Ascending aorta (tissue), 2 donors: ENCODE measurements around the gene HECW1. TPM values are rescaled to one million over a fixed set of nuclear protein-coding genes. Genes with fewer than 3 reads are reported as not detected.

ENCODE experiments used
- DNase-seq, 2 donors: peaks; one replicate each; pipeline ENCODE4 v3.0.0-alpha.2; 2019; ENCODE audit warnings: low spot score in 2 of 2
- H3K27ac ChIP-seq, 2 donors: fragments of 200-600 bp; sonication (generic); one replicate each; pipeline ENCODE4 v1.5.1; 2016 to 2017; ENCODE audit warnings: mild to moderate bottlenecking in 1 of 2
- H3K27me3 ChIP-seq: fragments of 200-600 bp; sonication (generic); one replicate; pipeline ENCODE4 v1.5.1; 2017
- H3K36me3 ChIP-seq, 2 donors: fragments of 200-600 bp; sonication (generic); one replicate each; pipeline ENCODE4 v1.5.1; 2016
- H3K4me1 ChIP-seq, 2 donors: fragments of 200-600 bp; sonication (generic); one replicate each; pipeline ENCODE4 v1.5.1; 2016 to 2017; ENCODE audit warnings: mild to moderate bottlenecking in 1 of 2
- H3K4me3 ChIP-seq, 2 donors: fragments of 200-600 bp; sonication (generic); one replicate each; pipeline ENCODE4 v1.5.1; 2016 to 2017; ENCODE audit warnings: mild to moderate bottlenecking in 1 of 2
- H3K9me3 ChIP-seq, 2 donors: fragments of 200-600 bp; sonication (generic); one replicate each; pipeline ENCODE4 v1.5.1; 2016
- intact Hi-C: fragments of 100-400 bp; cut with DNase I; formaldehyde crosslinking; loops from one replicate; pipeline ENCODE4 v1.15.1; 2023
- total RNA-seq: library from RNA; depleted of rRNA; stranded (reverse); fragments of >200 nt; gene quantifications from one replicate; pipeline ENCODE4 v1.1.0, GENCODE V29; 2016
- TF ChIP-seq, protein P1 (sequence below), 3 experiments: fragments of 200-600 bp in 2 of 3; fragments of 450-650 bp in 1 of 3; sonication (generic) in 2 of 3; IDR thresholded peaks; one replicate each; pipeline ENCODE4 v1.5.1; 2016 to 2019; ENCODE audit warnings: antibody characterized with exemption in 3 of 3, mild to moderate bottlenecking in 1 of 3, moderate library complexity in 1 of 3

The HECW1 gene
- total RNA-seq, 1 donor from 2014 or later: not detected

DNA sequence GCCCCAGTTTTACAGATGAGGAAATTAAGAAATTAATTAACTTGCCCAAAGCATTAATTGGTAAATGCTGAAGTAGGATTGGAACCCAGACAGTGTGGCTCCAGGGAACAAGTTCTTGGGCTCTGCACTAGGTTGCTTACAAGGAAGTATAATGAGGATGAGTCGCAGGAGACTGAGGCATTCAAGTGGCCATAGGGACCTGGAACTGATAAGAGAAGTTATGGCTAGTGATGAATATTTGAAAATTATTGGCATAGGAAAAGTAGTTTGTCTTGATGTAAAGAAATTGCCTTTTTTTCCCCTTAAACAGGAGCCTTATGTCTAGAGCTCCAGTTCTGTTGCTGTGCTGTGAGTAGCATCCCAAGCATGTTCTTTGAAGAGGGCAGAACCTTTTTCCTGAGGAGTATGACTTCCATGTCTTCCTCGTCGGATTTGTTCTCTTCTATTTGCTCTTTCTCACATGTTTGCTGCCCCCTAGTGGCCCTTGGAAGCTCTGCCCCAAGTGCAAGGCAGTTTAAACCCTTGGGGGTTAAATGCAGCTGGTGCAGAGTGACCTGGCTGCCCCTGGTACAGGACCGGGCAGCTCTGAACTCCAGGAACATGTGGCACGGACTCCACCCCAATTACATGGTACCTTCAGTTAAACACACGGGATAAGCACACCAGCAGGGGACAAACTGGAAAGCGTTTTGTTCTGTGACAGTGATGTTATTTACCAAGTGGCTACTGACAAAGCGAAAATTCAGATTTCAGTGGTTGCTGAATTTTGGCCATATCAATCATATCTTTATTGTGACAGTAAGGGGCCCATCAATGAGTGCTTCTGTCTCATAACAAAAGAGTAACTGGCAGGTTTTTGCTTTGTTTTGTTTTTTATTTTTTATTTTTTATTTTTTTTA, 148.8 kb downstream of the HECW1 start:
- H3K27me3 ChIP-seq: no peaks in the 10 kb centered on the region
- intact Hi-C loops: loop anchor here (1.0 kb wide), 1 partner anchor 320 kb away; no protein-coding TSS in a partner anchor
- TF ChIP-seq, protein P1, sequence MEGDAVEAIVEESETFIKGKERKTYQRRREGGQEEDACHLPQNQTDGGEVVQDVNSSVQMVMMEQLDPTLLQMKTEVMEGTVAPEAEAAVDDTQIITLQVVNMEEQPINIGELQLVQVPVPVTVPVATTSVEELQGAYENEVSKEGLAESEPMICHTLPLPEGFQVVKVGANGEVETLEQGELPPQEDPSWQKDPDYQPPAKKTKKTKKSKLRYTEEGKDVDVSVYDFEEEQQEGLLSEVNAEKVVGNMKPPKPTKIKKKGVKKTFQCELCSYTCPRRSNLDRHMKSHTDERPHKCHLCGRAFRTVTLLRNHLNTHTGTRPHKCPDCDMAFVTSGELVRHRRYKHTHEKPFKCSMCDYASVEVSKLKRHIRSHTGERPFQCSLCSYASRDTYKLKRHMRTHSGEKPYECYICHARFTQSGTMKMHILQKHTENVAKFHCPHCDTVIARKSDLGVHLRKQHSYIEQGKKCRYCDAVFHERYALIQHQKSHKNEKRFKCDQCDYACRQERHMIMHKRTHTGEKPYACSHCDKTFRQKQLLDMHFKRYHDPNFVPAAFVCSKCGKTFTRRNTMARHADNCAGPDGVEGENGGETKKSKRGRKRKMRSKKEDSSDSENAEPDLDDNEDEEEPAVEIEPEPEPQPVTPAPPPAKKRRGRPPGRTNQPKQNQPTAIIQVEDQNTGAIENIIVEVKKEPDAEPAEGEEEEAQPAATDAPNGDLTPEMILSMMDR (IDR thresholded peaks at IDR 0.05): peak; percentile 54 to 84 (median 79)
- no peak overlapping the region for H3K4me3 ChIP-seq
- H3K27ac ChIP-seq: no peak overlapping the region
- H3K9me3 ChIP-seq: no peaks in the 10 kb centered on the region
- DNase-seq: peak in 1 of 2 donors; percentile 74
- no peaks in the 10 kb centered on the region for H3K36me3 ChIP-seq
- no peaks in the 10 kb centered on the region for H3K4me1 ChIP-seq

DNA sequence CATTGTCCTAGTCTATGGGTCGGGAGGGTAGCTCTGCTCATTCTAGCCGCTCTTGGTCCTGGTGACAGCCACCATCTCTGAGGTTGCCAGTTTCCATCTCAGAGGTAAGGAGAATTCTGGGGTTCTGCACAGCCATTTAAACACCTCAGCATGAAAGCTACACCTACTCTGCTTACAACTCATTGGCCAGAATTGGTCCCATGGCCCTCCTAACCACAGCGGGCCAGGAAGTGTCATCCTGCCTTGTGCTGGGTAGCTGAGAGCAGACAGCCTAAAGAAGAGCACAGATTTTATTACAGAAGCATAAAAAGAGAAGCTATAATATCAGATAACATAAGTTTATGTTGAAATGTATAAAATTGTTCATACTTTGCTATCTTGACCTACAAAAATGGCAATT, 152.7 kb downstream of the HECW1 start:
- TF ChIP-seq, protein P1 (IDR thresholded peaks at IDR 0.05): no peak
- no peaks in the 10 kb centered on the region for H3K9me3 ChIP-seq
- H3K36me3 ChIP-seq: no peaks in the 10 kb centered on the region
- H3K4me3 ChIP-seq: no peak overlapping the region
- no peak for DNase-seq
- no peaks in the 10 kb centered on the region for H3K27me3 ChIP-seq
- no peak overlapping the region for H3K27ac ChIP-seq
- intact Hi-C loops: no loop called here
- H3K4me1 ChIP-seq: no peaks in the 10 kb centered on the region

DNA sequence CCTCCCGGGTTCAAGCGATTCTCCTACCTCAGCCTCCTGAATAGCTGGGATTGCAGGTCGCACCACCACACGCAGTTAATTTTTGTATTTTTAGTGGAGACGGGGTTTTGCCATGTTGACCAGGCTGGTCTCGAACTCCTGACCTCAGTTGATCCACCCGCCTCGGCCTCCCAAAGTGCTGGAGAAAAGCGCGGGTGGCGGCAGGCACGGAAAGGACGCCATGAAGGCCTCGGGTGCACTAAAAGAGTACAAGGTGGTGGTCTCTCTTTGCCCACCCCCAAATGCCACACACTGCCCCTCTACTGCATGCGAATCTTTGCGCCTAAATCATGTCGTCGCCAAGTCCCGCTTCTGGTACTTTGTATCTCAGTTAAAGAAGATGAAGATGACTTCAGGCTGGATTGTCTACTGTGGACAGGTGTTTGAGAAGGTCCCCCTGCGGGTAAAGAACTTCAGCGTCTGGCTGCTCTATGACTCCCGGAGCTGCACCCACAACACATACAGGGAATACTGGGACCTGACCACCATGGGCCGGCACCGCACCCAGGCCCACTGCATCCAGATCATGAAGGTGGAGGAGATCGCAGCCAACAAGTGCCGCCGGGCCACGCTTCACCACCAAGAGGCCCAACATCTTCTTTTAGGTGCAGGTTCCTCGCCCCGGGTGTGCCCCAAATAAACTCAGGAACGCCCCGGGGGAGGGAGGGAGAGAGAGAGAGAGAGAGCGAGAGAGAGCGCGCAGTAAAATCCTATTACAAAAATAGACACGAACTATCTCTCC, 161.7 kb downstream of the HECW1 start:
- Histone ChIP-seq H3K36me3 (no peaks in the 10 kb centered on the region), H3K9me3 (no peaks in the 10 kb centered on the region), H3K4me3 (no peak overlapping the region), H3K27ac (no peak overlapping the region), H3K27me3 (no peaks in the 10 kb centered on the region), H3K4me1 (no peaks in the 10 kb centered on the region)
- TF ChIP-seq, protein P1 (IDR thresholded peaks at IDR 0.05): no peak
- DNase-seq: no peak
- intact Hi-C loops: no loop called here

DNA sequence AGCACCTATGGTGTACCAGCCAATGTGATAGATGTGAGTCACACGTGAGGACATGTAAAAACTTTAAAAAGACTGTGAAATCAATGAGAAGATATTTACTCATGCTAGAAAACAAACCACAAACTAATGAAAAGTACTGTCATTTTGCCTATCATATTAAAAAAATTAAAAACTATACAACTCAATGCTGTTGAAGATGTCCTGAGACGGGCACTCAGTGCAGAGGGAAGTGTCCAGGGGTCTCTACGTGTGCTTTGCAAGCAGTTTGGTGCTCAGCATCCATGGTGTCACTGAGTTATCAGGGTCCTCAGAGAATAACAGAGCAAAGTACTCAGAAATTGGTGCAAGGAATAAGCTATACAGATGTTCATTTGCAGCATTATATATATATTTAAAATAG, 162.3 kb downstream of the HECW1 start:
- Histone ChIP-seq H3K4me3 (no peak overlapping the region), H3K4me1 (no peaks in the 10 kb centered on the region), H3K9me3 (no peaks in the 10 kb centered on the region), H3K36me3 (no peaks in the 10 kb centered on the region), H3K27ac (no peak overlapping the region), H3K27me3 (no peaks in the 10 kb centered on the region)
- intact Hi-C loops: no loop called here
- TF ChIP-seq, protein P1 (IDR thresholded peaks at IDR 0.05): no peak
- no peak for DNase-seq

DNA sequence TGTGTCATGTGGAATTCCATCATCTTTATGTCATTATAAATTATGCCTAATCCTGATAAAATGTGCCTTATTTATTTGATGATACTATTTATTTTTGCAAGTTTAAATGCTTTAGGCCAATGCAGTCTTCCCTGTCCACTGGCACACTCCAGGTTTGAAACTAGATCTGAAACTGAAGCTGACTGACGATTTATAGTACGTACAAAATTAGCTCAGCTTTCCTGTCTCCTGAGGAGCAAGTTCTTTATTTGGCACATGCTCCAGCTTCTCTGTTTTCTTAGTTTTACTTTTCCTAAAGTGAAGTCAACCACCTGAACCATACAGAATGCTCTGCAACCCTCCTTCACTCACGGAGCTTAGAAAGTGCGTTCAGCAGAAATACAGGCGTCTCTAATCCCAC, 164.1 kb downstream of the HECW1 start:
- no peak overlapping the region for H3K27ac ChIP-seq
- no peak for DNase-seq
- H3K9me3 ChIP-seq: no peaks in the 10 kb centered on the region
- no peaks in the 10 kb centered on the region for H3K36me3 ChIP-seq
- H3K27me3 ChIP-seq: no peaks in the 10 kb centered on the region
- intact Hi-C loops: no loop called here
- TF ChIP-seq, protein P1 (IDR thresholded peaks at IDR 0.05): no peak
- no peaks in the 10 kb centered on the region for H3K4me1 ChIP-seq
- H3K4me3 ChIP-seq: no peak overlapping the region
